ENCODE data around the gene NES.

Gene NES, protein sequence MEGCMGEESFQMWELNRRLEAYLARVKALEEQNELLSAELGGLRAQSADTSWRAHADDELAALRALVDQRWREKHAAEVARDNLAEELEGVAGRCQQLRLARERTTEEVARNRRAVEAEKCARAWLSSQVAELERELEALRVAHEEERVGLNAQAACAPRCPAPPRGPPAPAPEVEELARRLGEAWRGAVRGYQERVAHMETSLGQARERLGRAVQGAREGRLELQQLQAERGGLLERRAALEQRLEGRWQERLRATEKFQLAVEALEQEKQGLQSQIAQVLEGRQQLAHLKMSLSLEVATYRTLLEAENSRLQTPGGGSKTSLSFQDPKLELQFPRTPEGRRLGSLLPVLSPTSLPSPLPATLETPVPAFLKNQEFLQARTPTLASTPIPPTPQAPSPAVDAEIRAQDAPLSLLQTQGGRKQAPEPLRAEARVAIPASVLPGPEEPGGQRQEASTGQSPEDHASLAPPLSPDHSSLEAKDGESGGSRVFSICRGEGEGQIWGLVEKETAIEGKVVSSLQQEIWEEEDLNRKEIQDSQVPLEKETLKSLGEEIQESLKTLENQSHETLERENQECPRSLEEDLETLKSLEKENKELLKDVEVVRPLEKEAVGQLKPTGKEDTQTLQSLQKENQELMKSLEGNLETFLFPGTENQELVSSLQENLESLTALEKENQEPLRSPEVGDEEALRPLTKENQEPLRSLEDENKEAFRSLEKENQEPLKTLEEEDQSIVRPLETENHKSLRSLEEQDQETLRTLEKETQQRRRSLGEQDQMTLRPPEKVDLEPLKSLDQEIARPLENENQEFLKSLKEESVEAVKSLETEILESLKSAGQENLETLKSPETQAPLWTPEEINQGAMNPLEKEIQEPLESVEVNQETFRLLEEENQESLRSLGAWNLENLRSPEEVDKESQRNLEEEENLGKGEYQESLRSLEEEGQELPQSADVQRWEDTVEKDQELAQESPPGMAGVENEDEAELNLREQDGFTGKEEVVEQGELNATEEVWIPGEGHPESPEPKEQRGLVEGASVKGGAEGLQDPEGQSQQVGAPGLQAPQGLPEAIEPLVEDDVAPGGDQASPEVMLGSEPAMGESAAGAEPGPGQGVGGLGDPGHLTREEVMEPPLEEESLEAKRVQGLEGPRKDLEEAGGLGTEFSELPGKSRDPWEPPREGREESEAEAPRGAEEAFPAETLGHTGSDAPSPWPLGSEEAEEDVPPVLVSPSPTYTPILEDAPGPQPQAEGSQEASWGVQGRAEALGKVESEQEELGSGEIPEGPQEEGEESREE (N-terminal part only)

GRCh38 chr1:156676820-156677615 lies at the start of gene NES:
TSS of gene NES (minus strand) at chr1:156677407. CDS start at chr1:156677264, 143 bp downstream.
- DNase-seq, result no peak

GRCh38 chr1:156726549-156727226 lies 49.5 kb upstream of the NES start:
- DNase-seq, result peak; percentile 3

GRCh38 chr1:156725683-156726280 lies 48.6 kb upstream of the NES start:
- DNase-seq, result peak; percentile 76

GRCh38 chr1:156721535-156721934 lies 44.3 kb upstream of the NES start:
- DNase-seq, result no peak

DNA sequence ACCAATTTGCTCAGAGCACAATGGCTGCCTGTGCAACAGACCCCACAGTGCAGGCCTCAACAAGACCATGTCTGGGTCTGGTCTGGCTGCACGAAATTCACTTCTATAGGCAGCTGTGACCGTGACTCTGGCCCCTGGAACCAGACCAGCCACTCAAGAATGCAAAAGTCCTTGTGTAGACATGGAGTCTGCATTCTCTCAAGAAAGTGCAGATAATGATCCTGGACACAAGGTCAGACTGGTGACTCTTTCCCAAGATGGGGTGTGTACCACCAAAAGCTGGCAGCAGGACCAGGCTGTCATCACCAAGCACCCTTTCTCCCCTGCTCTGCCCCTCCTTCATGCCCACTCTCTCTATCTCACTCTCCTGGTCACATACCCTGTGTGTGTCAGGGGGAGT lies 43.9 kb upstream of the NES start:
- DNase-seq, result no peak

DNA sequence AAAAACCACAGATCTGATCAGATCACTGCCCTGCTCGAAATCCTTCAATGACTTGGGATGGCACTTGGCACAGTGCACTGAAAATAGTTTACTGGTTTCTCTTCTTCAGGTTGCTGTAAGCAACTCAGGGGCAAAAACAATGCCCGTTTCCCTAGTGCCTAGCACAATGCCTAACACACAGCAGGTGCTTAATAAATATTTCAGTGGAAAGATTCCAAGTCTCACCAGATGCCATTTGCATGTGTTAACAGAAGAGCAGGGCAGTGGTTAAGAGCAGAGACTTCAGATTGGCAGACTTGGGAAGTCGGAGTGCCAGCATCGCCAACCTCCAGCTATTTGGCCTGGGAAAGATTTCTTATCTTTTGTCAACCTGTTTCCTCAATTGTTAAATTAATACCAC lies 40.1 kb upstream of the NES start:
- no peak for DNase-seq

DNA sequence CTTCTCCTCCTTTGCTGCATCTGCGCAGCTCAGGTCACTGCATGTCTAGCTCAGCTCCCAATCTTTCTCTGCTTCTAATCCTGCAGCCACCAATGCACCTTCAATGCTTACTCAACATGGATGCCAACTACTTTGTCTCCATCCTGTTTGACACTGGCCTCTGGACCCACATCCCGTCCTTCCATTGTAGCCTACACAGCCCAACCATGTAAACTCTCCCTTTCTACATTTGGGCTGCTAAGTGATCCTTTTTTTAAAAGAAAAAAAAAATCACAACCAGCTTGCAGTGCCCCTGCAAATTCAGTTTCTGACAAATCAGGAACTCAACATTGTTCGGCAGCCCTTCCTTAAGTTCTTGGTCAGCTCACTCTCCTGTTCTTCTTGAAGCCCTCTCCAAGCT lies 37.6 kb upstream of the NES start:
- DNase-seq, result no peak

DNA sequence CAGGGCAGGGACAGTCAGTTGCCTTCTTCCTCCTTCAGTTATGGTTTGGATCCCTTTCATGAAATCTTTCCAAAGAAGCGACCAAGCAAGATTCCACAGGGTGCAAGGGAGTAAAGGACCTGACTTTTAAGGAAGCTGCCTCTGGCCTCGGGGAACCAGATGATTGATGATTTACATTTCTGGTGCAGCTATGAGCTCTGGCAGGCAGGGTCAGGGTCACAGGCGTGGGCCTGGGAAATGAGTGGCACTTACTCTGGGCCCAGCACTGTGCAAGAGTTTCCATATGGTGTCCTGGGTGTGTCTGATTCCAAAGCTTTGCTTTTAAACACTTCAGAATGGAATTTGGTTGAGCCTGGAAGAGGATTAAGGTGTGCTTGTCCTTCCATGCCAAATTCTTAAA lies 35.4 kb upstream of the NES start:
- no peak for DNase-seq

DNA sequence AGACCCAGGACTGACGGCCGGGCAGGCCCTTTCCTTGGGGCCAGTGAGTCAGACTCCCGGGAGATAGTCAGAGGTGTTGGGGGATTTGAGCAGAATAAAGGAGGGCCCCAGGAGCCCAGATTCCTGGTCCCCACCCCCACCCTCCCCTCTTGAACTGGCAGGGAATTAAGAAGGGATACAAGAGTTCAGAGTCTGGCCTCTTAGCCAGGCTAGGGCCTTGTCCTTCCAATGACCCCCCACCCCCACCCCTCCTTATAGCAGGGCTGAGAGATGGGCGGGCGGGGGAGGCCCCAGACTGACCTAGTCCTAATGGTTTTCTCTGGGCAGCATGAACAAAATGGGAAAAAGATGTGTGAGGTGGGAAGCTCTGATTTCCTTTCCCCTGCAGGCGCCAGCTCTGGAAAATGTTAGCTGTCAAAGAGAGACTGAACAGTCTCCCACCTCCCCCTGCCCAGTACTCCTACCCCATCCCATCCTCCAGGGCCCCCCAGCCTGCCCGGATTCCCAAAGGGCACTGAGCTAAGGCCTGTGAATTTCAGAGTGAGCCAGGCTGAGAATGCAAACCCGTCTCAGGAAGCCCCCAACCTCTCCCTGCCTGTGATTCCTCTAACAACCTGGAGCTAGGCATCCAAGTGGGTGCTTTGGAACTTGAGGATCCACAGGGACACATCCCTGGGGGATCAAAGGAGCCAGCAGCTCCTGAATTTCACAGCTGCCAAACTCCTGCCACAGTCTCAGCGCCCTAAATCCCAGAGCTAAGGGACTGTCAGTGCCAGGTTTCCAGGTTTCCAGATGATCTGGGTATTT lies 34.0 kb upstream of the NES start:
- no peak for DNase-seq

GRCh38 chr1:156709757-156710489 lies 32.7 kb upstream of the NES start:
- peak; percentile 58 for DNase-seq

- no peak for DNase-seq
Observed at GRCh38 chr1:156709031-156709430, 31.8 kb upstream of the NES start.

DNA sequence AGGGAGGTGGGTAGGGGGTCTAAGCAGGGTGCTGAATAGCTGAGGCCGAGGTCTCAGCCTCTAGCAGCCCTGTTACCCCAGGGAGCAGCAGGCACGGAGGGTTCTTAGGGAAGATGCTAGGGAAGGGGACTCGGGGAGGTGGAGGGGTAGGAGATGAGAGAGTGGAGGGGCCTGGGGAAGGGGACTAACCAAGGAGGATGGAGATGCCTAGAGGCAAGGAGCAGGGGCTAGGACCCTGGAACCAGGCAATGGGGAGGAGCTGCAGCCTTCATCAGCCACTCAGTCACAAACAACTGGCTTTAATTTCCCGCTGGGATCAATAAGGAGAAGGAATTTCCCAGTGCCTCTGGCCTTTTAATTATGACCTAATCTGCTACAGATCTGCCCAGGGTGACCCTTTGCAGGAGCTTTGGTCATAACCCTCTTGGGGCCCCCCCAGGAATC lies 31.0 kb upstream of the NES start:
- DNase-seq, result no peak

DNA sequence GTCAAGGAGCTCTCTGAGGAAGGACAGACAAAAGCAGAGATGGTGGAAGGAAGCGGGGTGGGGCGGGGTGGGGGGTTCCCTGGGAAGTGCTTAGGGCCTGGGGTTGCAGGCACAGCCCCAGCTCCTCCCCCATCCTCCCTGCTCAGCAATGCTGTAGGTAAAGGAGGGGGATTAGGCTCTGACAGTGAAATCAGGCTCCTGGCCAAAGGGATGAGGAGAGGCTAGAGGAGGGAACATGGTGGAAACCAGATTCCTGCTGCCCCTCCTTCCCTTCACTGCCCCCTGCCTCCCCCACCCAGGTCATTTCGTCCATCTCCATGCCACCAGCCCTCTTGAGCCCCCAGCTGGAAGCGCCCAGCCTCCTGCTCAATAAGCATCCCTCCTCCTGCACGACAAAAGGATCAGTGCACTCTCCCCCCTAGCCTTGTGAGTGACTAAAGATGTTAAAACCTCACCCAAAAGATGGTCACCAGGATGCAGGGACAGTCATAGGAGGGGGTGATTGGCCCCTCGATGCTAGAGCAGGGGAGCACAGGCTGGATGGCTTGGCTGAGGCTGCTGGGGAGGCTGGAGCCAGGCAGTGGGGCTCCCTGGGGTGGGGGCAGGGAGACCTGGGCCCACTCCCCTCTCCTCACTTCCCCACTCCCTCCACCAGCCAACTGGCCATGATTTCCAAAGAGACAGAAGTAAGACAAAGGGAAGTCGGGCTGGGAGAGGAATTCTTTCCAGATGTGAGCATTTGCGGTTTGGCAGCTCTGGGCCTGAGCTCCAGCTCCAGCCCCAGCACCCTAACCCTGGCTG lies 30.4 kb upstream of the NES start:
- DNase-seq, result no peak

- no peak for DNase-seq
Observed at GRCh38 chr1:156706657-156707416, 29.6 kb upstream of the NES start.

DNA sequence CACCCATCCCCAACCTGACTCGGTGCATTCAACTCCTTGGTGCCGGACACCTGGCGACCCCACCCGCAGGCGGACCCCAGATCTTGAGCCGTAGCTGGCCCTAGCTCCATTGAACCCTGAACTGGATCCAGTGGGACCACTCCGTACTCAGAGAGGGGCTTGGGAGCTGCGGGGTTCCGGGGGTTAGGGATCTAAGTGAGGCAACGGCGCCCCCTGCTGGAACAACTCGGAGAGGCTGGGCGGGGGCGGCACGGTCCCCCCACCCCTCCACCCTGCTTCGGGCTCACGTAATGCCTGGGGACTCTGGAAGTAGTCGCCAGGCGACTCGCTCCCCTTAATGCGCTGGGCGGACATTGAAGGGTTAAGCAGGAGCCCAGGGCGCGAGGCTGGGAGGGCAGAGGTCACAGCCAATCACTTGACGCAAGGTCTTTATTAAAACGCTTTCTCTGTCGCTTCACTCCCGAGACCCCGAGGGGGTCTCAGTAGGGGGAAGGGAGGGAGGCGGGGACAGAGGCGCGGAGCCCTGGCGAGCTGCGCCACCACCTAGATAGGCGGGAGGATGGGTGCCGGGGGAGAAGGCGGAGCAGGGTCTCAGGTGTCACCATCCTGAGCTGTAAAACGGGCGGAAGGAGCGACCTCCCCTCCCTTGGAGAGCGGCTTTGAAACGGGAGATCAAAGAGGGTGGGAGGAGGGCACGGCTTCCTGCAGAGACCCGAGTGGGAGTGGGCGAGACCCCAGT lies 28.9 kb upstream of the NES start:
- DNase-seq, result peak; percentile 11

DNA sequence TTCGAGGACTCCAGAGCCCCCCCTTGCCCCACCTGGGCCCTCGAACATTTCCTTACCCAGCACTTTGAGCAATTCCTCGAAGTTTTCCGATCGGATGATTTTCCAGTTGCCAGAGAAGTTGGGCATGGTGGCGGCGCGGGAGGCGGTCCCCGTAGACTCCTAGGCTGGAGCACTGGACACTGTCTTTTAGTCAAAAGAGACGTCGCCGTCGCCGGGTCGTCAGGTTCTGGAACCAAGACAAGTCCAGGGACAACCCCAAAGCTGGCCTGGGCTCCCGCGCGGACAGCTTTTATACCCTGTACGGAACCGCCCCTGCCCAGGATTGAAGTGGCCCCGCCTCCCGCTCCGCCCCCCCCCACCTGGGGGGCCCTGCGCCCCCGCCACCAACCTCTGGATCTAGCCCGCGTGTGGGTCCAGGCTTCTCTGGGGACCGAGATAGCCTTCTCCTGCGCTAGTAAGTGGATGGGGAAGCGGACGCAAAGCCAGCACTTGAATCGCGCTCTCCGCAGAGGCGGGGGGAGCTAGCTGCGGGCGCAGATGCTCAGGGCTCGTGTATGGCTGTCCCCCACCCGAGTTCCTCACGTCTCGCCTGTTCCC lies 28.2 kb upstream of the NES start, which contains the start of gene CRABP2:
CRABP2 (minus strand) TSS at position 263 of the 597 bp plus-strand sequence; CDS start at position 126, 137 bp downstream.
- DNase-seq, result no peak

DNA sequence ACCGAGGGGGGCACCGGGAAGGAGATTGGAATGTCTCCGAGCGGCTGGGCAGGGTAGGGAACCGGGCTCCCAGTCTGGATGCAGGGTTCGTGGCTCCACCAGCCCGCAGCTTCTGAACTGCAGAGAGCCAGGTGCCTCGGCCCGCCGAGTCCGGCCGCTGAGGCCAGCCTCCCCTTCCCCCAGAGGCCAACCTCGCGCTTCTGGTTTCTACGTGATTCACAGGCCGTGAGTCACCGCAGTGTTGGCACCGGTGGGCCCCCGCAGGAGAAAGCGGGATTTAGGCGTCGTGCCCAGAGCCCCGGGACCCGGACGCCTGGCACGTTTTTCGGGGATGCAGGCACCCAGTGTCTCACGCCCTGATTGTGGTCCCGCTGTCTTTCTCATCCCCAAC lies 27.7 kb upstream of the NES start:
- no peak for DNase-seq

Measured in NCI-H2029 treated with DMSO at 0.1 percent for 48 hours (cell line).